SU-DHL-6 (cell line): ENCODE results near the gene SETDB1.

Experiments used
- EZH2phosphoT487 ChIP-seq: fragments of 200-600 bp; sonication (generic), shearing (Covaris generic); conservative IDR thresholded peaks from 2 replicates; pipeline ENCODE4 v1.6.1; 2018; ENCODE audit warnings: mild to moderate bottlenecking, antibody characterized with exemption, low read length, moderate library complexity, mixed read lengths
- TF ChIP-seq, protein P1 (sequence below): fragments of 200-600 bp; sonication (generic); IDR thresholded peaks from one replicate; pipeline ENCODE4 v1.5.1; 2017; ENCODE audit warnings: antibody characterized with exemption, mild to moderate bottlenecking, low read length, moderate library complexity; ENCODE audit not compliant: insufficient read depth, poor library complexity, severe bottlenecking

DNA sequence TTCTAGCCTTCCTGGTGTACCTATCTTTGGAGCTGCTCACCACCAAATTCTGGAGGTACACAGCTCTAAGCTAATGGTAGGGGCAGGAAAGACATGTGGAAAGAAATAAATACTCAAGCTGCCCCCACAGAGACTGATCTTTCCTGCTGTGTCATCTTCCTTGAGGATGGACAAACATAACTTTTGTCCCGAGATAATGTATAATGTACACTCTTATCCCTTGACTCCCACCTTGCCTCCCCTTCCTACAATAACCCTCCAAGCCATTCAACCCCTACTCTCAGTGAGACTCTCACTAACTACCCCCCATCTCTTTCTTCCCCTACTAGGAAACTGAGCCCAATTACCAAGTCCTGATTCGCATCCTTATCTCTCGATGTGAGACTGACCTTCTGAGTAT lies 68.1 kb downstream of the SETDB1 start:
- no peak for TF ChIP-seq EZH2phosphoT487
- TF ChIP-seq, protein P1, sequence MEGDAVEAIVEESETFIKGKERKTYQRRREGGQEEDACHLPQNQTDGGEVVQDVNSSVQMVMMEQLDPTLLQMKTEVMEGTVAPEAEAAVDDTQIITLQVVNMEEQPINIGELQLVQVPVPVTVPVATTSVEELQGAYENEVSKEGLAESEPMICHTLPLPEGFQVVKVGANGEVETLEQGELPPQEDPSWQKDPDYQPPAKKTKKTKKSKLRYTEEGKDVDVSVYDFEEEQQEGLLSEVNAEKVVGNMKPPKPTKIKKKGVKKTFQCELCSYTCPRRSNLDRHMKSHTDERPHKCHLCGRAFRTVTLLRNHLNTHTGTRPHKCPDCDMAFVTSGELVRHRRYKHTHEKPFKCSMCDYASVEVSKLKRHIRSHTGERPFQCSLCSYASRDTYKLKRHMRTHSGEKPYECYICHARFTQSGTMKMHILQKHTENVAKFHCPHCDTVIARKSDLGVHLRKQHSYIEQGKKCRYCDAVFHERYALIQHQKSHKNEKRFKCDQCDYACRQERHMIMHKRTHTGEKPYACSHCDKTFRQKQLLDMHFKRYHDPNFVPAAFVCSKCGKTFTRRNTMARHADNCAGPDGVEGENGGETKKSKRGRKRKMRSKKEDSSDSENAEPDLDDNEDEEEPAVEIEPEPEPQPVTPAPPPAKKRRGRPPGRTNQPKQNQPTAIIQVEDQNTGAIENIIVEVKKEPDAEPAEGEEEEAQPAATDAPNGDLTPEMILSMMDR = no peak
